SK-N-SH (cell line): ENCODE data around the gene HIRA.

Experiments used
- CTCF ChIP-seq: fragments of 200-600 bp; sonication (generic); IDR thresholded peaks from 2 replicates; pipeline ENCODE4 v1.6.1; 2017; ENCODE audit warnings: antibody characterized with exemption, mild to moderate bottlenecking, moderate library complexity
- FOXM1 ChIP-seq: IDR thresholded peaks from 2 replicates; pipeline ENCODE4 v1.4.0; 2012; ENCODE audit warnings: low read depth, mild to moderate bottlenecking
- JUND ChIP-seq: IDR thresholded peaks from 2 replicates; pipeline ENCODE4 v1.4.0; 2012
- NRF1 ChIP-seq: IDR thresholded peaks from 2 replicates; pipeline ENCODE4 v1.6.1; 2012; ENCODE audit warnings: low read depth, mild to moderate bottlenecking, low read length
- RCOR1 ChIP-seq: fragments of 150-350 bp; IDR thresholded peaks from 2 replicates; pipeline ENCODE4 v1.6.1; 2017; ENCODE audit warnings: antibody characterized with exemption, low read length
- REST ChIP-seq: IDR thresholded peaks from 2 replicates; pipeline ENCODE4 v1.6.1; 2012; ENCODE audit warnings: mild to moderate bottlenecking, low read depth, low read length, moderate library complexity
- ZBTB33 ChIP-seq: IDR thresholded peaks from 2 replicates; pipeline ENCODE4 v1.4.0; 2012; ENCODE audit warnings: low read depth, borderline replicate concordance
- TF ChIP-seq, protein P1 (sequence below): fragments of 150-350 bp; IDR thresholded peaks from 2 replicates; pipeline ENCODE4 v1.6.1; 2017; ENCODE audit warnings: antibody characterized with exemption, low read length, low read depth, borderline replicate concordance

DNA sequence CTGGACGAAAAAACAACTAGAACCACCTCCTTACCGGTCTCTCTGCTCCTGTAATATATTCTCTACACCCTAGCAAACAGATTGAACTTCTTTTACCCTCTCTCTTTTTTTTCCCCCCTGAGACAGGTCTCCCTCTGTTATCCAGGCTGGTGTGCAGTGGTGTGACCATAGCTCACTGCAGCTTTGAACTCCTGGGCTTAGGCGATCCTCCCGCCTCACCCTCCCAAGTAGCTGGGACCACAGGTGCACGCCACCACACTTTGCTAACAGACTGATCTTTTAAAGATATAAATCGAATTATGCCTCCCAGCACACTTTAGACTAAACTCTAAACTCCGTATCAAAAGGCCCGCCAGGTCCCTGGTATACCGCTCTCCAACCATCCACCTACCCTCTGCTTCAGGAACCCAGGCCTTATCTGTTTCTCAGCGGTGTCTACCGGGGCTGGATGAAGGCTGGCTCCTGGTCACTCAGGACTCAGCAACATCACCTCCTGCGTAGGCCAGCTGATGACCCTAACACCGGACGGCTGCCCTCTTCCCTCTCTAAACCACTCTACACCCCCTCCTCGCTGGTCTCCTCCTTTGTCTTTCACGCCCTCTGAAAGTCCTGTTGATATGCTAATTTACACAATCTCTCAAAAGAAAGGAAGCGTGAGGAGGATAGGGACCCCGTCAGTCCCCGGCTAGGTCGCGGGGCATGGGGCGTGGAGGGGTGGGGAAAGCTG lies 15.2 kb upstream of the HIRA start:
- no peak for TF ChIP-seq RCOR1
- TF ChIP-seq CTCF = no peak
- no peak for TF ChIP-seq REST
- no peak for TF ChIP-seq NRF1
- no peak for TF ChIP-seq FOXM1
- TF ChIP-seq, protein P1, sequence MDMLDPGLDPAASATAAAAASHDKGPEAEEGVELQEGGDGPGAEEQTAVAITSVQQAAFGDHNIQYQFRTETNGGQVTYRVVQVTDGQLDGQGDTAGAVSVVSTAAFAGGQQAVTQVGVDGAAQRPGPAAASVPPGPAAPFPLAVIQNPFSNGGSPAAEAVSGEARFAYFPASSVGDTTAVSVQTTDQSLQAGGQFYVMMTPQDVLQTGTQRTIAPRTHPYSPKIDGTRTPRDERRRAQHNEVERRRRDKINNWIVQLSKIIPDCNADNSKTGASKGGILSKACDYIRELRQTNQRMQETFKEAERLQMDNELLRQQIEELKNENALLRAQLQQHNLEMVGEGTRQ = no peak
- TF ChIP-seq ZBTB33 = no peak
- no peak for TF ChIP-seq JUND
